GM12878 (cell line): ENCODE data around the gene SALL3. TPM values are rescaled to one million over a fixed set of nuclear protein-coding genes. Genes with fewer than 3 reads are reported as not detected.

Experiments used
- ATAC-seq: fragments of 200-7000 bp; cut with Tn5 transposase; 3 replicates; pipeline ENCODE4 v1.9.1; 2020; ENCODE audit warnings: mild to moderate bottlenecking, moderate library complexity
- BruUV-seq: library from RNA; stranded (reverse); fragments of 400-500 nt; replicated peaks from 2 replicates; lab custom pipeline; 2021; lab: Mats Ljungman, UMichigan
- CTCF ChIA-PET: fragments of 300-600 bp; sonication (Branson Sonifier 250); formaldehyde crosslinking; extraction: SDS; loops from one replicate; lab custom pipeline; 2021; ENCODE audit warnings: inconsistent platforms; lab: Yijun Ruan, JAX
- POLR2A ChIA-PET: fragments of 350-600 bp; formaldehyde crosslinking; extraction: SDS; loops from one replicate; lab custom pipeline; 2021; ENCODE audit warnings: inconsistent platforms; lab: Charles Lee
- RAD21 ChIA-PET: fragments of 300-600 bp; sonication (Branson Sonifier 250); formaldehyde crosslinking; loops from one replicate; lab custom pipeline; 2023; ENCODE audit warnings: antibody characterized with exemption; ENCODE audit not compliant: unreplicated experiment; lab: Charles Lee
- SMC1A ChIA-PET: fragments of 300-600 bp; sonication (Branson Sonifier 250); formaldehyde crosslinking; loops from one replicate; lab custom pipeline; 2023; ENCODE audit not compliant: unreplicated experiment, uncharacterized antibody; lab: Charles Lee
- DNase-seq: peaks from one replicate; pipeline ENCODE4 v3.0.0-alpha.2; 2011; ENCODE audit warnings: low read depth, low spot score
- FAIRE-seq: peaks from 3 replicates; lab custom pipeline; 2011; peaks lifted over from hg19 to GRCh38; lab: Jason Lieb, UNC
- H2AFZ ChIP-seq: 2 replicates; pipeline ENCODE4 v1.6.0; 2011; ENCODE audit warnings: low read depth, low read length, control low read depth; ENCODE audit not compliant: control insufficient read depth
- H3K27ac ChIP-seq: 2 replicates; pipeline ENCODE4 v1.5.1; 2011; ENCODE audit warnings: control low read depth; ENCODE audit not compliant: control insufficient read depth, insufficient read depth
- H3K27me3 ChIP-seq, 2 experiments: replicated peaks in 1 of 2; 2 replicates each; pipeline versions ENCODE4 v1.6.0 to v1.6.1; 2011; ENCODE audit warnings: low read length in 1 of 2; ENCODE audit not compliant: control insufficient read depth in 2 of 2, insufficient read depth in 2 of 2
- H3K36me3 ChIP-seq, 2 experiments: 2 replicates each; pipeline ENCODE4 v1.5.1; 2011; ENCODE audit warnings: low read length in 1 of 2; ENCODE audit not compliant: control insufficient read depth in 2 of 2, insufficient read depth in 2 of 2
- H3K4me1 ChIP-seq: 2 replicates; pipeline ENCODE4 v1.6.1; 2011; ENCODE audit warnings: mild to moderate bottlenecking, low read length, moderate library complexity, mixed read lengths; ENCODE audit not compliant: control insufficient read depth, insufficient read depth
- H3K4me2 ChIP-seq: 2 replicates; pipeline ENCODE4 v1.6.0; 2011; ENCODE audit warnings: control low read depth; ENCODE audit not compliant: control insufficient read depth, insufficient read depth
- H3K4me3 ChIP-seq: fragments of 200-600 bp; sonication (generic); 2 replicates; pipeline ENCODE4 v1.5.1; 2016
- H3K79me2 ChIP-seq: 2 replicates; pipeline ENCODE4 v1.6.0; 2011; ENCODE audit warnings: low read length; ENCODE audit not compliant: control insufficient read depth, insufficient read depth
- H3K9ac ChIP-seq: 2 replicates; pipeline ENCODE4 v1.8.0; 2011; ENCODE audit warnings: low read length, control low read depth, mixed read lengths; ENCODE audit not compliant: control insufficient read depth, insufficient read depth
- H3K9me3 ChIP-seq: replicated peaks from 3 replicates; pipeline ENCODE4 v1.5.1; 2011; ENCODE audit warnings: mild to moderate bottlenecking, low read length; ENCODE audit not compliant: control insufficient read depth, insufficient read depth
- H4K20me1 ChIP-seq: 2 replicates; pipeline ENCODE4 v1.6.0; 2011; ENCODE audit not compliant: control insufficient read depth, insufficient read depth
- CTCF ChIP-seq, 3 experiments: IDR thresholded peaks in 2 of 3; conservative IDR thresholded peaks in 1 of 3; 2 replicates each; pipeline ENCODE4 v1.5.1; 2011; ENCODE audit warnings: low read depth in 3 of 3, low read length in 3 of 3, mild to moderate bottlenecking in 3 of 3, control low read depth in 2 of 3, moderate library complexity in 2 of 3, inconsistent platforms in 1 of 3, mixed read lengths in 1 of 3; ENCODE audit not compliant: control insufficient read depth in 2 of 3, insufficient read depth in 1 of 3; ENCODE audit errors: extremely low read depth in 1 of 3
- EZH2 ChIP-seq: IDR thresholded peaks from 2 replicates; pipeline ENCODE4 v1.6.1; 2012; ENCODE audit warnings: low read depth, mild to moderate bottlenecking, control low read depth, inconsistent platforms, low read length, borderline replicate concordance; ENCODE audit not compliant: control insufficient read depth
- IKZF1 ChIP-seq: fragments of 450-650 bp; conservative IDR thresholded peaks from 2 replicates; pipeline ENCODE4 v1.6.1; 2017; ENCODE audit warnings: antibody characterized with exemption, mild to moderate bottlenecking
- IRF4 ChIP-seq: IDR thresholded peaks from 2 replicates; pipeline ENCODE4 v1.6.1; 2011; ENCODE audit warnings: low read depth, low read length
- MEF2A ChIP-seq: IDR thresholded peaks from 2 replicates; pipeline ENCODE4 v1.6.1; 2011; ENCODE audit warnings: low read depth, mild to moderate bottlenecking, low read length, moderate library complexity; ENCODE audit not compliant: insufficient read depth
- RAD21 ChIP-seq: IDR thresholded peaks from 2 replicates; pipeline ENCODE4 v1.6.1; 2011; ENCODE audit warnings: mild to moderate bottlenecking, low read depth, low read length, moderate library complexity; ENCODE audit not compliant: insufficient read depth
- RUNX3 ChIP-seq: IDR thresholded peaks from 2 replicates; pipeline ENCODE4 v1.6.1; 2012; ENCODE audit warnings: low read length, inconsistent platforms
- SMC3 ChIP-seq: IDR thresholded peaks from 2 replicates; pipeline ENCODE4 v1.6.1; 2011; ENCODE audit warnings: low read length, improper control_type of control experiment, borderline replicate concordance
- SRF ChIP-seq, 2 experiments: IDR thresholded peaks; 2 replicates each; pipeline ENCODE4 v1.6.1; 2011; ENCODE audit warnings: low read depth in 2 of 2, low read length in 2 of 2, mild to moderate bottlenecking in 1 of 2, moderate library complexity in 1 of 2
- SUZ12 ChIP-seq: fragments of 200-600 bp; sonication (generic); IDR thresholded peaks from one replicate; pipeline ENCODE4 v1.6.1; 2018; ENCODE audit warnings: antibody characterized with exemption, mild to moderate bottlenecking; ENCODE audit not compliant: unreplicated experiment
- WRNIP1 ChIP-seq: IDR thresholded peaks from 2 replicates; pipeline ENCODE4 v1.6.1; 2011; ENCODE audit warnings: low read depth, low read length, improper control_type of control experiment, borderline replicate concordance
- WGBS: methylation state at CpG from one replicate; pipeline ENCODE4 v1.1.6; 2016; ENCODE audit warnings: low lambda C conversion rate; ENCODE audit not compliant: insufficient replicate concordance, insufficient coverage; ENCODE audit errors: missing lambda C conversion rate; 5-methylcytosine and 5-hydroxymethylcytosine counted together
- in situ Hi-C: fragments of 300-500 bp; cut with MboI; formaldehyde crosslinking; loops from 9 replicates; pipeline ENCODE4 v1.14.3; 2018; ENCODE audit warnings: mixed read lengths
- intact Hi-C: fragments of 100-400 bp; cut with micrococcal nuclease; formaldehyde crosslinking; loops from one replicate; pipeline ENCODE4 v1.14.2; 2022; ENCODE audit not compliant: unreplicated experiment
- polyA plus RNA-seq, 11 experiments: library from polyadenylated mRNA; depleted of rRNA in 4 of 11; unstranded in 6 of 11; stranded (reverse) in 5 of 11; fragments of >200 nt; fragmentation: Nextera tagmentation in 4 of 11; fragmentation: Illumina TruSeq in 1 of 11; extraction: Ambion mirVana in 4 of 11; extraction: Trizol in 1 of 11; gene quantifications; 1 replicate in 1 of 11; 2 replicates in 10 of 11; pipeline versions ENCODE4 v1.2.1 to v1.2.3, GENCODE V29; 2011 to 2016; ENCODE audit warnings: inconsistent platforms in 2 of 11, missing spikeins in 2 of 11, low read depth in 1 of 11
- total RNA-seq, 4 experiments: library from RNA; depleted of rRNA in 3 of 4; stranded (reverse); fragments of >200 nt in 3 of 4; fragmentation: Illumina TruSeq in 1 of 4; extraction: Trizol in 1 of 4; gene quantifications; 2 replicates each; pipeline versions ENCODE4 v1.2.1 to v1.2.3, GENCODE V29; 2013 to 2021

Gene SALL3
- total and polyA plus RNA-seq, 10 of the 15 experiments (the other 5 are each of a cell fraction or from before 2014, with no cell fraction given) = 0.01 to 0.10 (median 0.07) TPM; not detected in 7

DNA sequence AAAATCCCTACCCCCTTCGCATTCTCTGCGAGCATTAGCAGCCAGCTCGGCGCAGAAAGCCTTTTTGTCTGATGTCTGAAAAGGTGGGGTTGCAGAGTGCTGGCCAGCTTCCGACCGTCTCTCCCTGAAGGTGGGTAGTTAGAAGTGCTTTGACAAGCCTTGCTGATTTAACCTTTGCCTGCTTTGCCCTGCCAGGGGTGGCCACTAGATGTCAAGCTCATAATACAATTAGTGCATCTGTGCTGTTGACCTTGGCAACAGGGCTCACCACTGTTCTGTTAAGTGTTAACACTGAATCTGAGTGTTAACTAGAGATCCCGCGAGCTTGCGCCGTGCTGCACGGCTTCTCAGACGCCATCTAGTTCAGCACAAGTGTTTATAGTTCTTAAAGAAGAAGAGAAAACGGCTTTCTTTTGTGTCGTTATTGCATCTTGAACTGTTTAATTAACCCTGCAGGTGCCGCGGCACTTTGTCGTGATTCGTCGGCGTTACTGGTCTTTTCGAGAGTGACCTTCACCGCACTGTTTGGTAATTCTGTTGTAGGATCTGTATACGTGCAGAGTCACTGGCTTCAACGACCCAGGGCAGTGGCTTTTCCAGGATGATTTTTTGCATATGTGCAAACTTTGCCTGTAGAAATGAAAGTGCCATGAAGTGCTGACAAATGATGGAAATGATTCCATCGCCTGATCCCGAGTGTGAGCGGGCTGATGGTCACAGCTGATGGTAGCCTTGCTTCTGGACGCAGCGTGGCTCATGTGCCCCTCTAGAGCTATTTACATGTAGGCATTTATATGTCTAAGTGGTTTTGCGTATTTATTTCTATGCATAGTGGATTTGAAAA lies 5.5 kb downstream of the SALL3 start:
- DNase-seq = no peak
- in situ Hi-C loops = loop anchor here (10.0 kb wide), 1 partner anchor 270 kb away; no protein-coding TSS in a partner anchor
- POLR2A ChIA-PET = no interaction called here

More for the DNA sequence above, 5.5 kb downstream of the SALL3 start:
- FAIRE-seq (no peak), ATAC-seq (peak; percentile 59)
- H3K4me2 ChIP-seq = no peak overlapping the region
- H3K4me1 ChIP-seq = no peaks in the 10 kb centered on the region
- no peak for TF ChIP-seq IKZF1
- no peak for TF ChIP-seq IRF4
- peak; percentile 38 to 52 (median 44); a peak in 4 of 6 replicates for TF ChIP-seq CTCF (IDR thresholded peaks at IDR 0.05 in 2 of 3, conservative IDR thresholded peaks at IDR 0.05 in 1 of 3; ENCODE audit: control insufficient read depth in 2 of 3, extremely low read depth in 1 of 3, insufficient read depth in 1 of 3, low read depth in 3 of 3, low read length in 3 of 3)
- TF ChIP-seq EZH2 = no peak
- no peak for TF ChIP-seq SRF (IDR thresholded peaks at IDR 0.05; ENCODE audit: low read depth in 2 of 2, low read length in 2 of 2)
- TF ChIP-seq MEF2A = no peak
- peak; percentile 66 for TF ChIP-seq RAD21
- TF ChIP-seq SMC3 = peak; percentile 29; the same call in 1 of the 2 replicates
- no peak for TF ChIP-seq SUZ12
- no peak for TF ChIP-seq WRNIP1
- no peak for TF ChIP-seq RUNX3
- WGBS = 68% methylated on average over 30 of the region's 30 CpGs
- RAD21 ChIA-PET = no interaction called here
- H4K20me1 ChIP-seq = no peaks in the 10 kb centered on the region
- H3K79me2 ChIP-seq = no peaks in the 10 kb centered on the region
- BruUV-seq = no TSS peak
- H3K27me3 ChIP-seq = no peaks in the 10 kb centered on the region
- H2AFZ ChIP-seq = no peak overlapping the region
- intact Hi-C loops = loop anchor here (2.0 kb wide), 1 partner anchor 262 kb away; no protein-coding TSS in a partner anchor
- no peaks in the 10 kb centered on the region; the same call in 2 of the 3 replicates for H3K9me3 ChIP-seq
- CTCF ChIA-PET = interaction anchor here (0.6 to 1.5 kb wide), 4 partner anchors 105 to 394 kb away, joined by 3 to 5 read pairs (median 4); no protein-coding TSS in a partner anchor
- no peak overlapping the region for H3K27ac ChIP-seq
- H3K4me3 ChIP-seq = no peak overlapping the region
- H3K9ac ChIP-seq = no peak overlapping the region
- H3K36me3 ChIP-seq = no peaks in the 10 kb centered on the region
- SMC1A ChIA-PET = interaction anchor here (1.0 to 1.8 kb wide), 2 partner anchors 258 to 260 kb away, joined by 3 to 6 read pairs; no protein-coding TSS in a partner anchor
